Aorta (tissue), 5 donors: Measurements from ENCODE around the gene FAIM2. TPM values are rescaled to one million over a fixed set of nuclear protein-coding genes. Genes with fewer than 3 reads are reported as not detected.
A peak's percentile ranks its signal among the peaks of the same experiment; 100 is the strongest.

Source experiments
- ATAC-seq: fragments of 200-7000 bp; cut with Tn5 transposase; one replicate; pipeline ENCODE4 v1.9.1; 2022; ENCODE audit warnings: moderate library complexity; ENCODE audit not compliant: low FRiP score
- DNase-seq, 2 donors: peaks; one replicate each; pipeline ENCODE4 v3.0.0-alpha.2; 2020
- H3K27ac ChIP-seq, 2 donors: one replicate each; pipeline ENCODE4 v1.5.1; 2013; ENCODE audit warnings: low read length in 2 of 2, mild to moderate bottlenecking in 2 of 2, moderate library complexity in 2 of 2, control low read depth in 1 of 2, inconsistent platforms in 1 of 2, low read depth in 1 of 2
- H3K27me3 ChIP-seq, 2 donors: one replicate each; pipeline ENCODE4 v1.6.1; 2013; ENCODE audit warnings: control low read depth in 1 of 2, low read length in 1 of 2, mild to moderate bottlenecking in 1 of 2, moderate library complexity in 1 of 2; ENCODE audit not compliant: insufficient read depth in 2 of 2, control insufficient read depth in 1 of 2
- H3K36me3 ChIP-seq, 2 donors: one replicate each; pipeline ENCODE4 v1.6.1; 2013; ENCODE audit warnings: control low read depth in 1 of 2, low read length in 1 of 2, mild to moderate bottlenecking in 1 of 2; ENCODE audit not compliant: insufficient read depth in 2 of 2, control insufficient read depth in 1 of 2
- H3K4me1 ChIP-seq, 2 donors: one replicate each; pipeline ENCODE4 v1.6.1; 2013; ENCODE audit warnings: low read length in 2 of 2, control low read depth in 1 of 2, mild to moderate bottlenecking in 1 of 2, moderate library complexity in 1 of 2; ENCODE audit not compliant: insufficient read depth in 2 of 2, control insufficient read depth in 1 of 2
- H3K4me3 ChIP-seq, 2 donors: one replicate each; pipeline ENCODE4 v1.5.1; 2013; ENCODE audit warnings: low read length in 2 of 2, control low read depth in 1 of 2, mild to moderate bottlenecking in 1 of 2
- H3K9me3 ChIP-seq: one replicate; pipeline ENCODE4 v1.6.1; 2013; ENCODE audit warnings: mild to moderate bottlenecking, low read length; ENCODE audit not compliant: control insufficient read depth
- WGBS, 2 donors: extraction: QIAGEN DNeasy Blood & Tissue Kit; methylation state at CpG; one replicate each; pipeline ENCODE4 v1.1.7; 2013; 5-methylcytosine and 5-hydroxymethylcytosine counted together
- intact Hi-C, 2 donors: fragments of 100-400 bp; cut with DNase I; formaldehyde crosslinking; loops; one replicate each; pipeline versions ENCODE4 v1.14.2 to v1.15.0; 2022
- polyA plus RNA-seq, 2 donors: library from polyadenylated mRNA; stranded (reverse); fragments of 200-250 nt; gene quantifications; one replicate each; pipeline ENCODE4 v1.2.3, GENCODE V29; 2013
- total RNA-seq, 2 donors: library from RNA; stranded (reverse); fragmentation: NEBNext Ultra II Directional; extraction: Animal tissue kit (Norgen Biotek cat#: 25700); gene quantifications; one replicate each; pipeline ENCODE4 v1.2.1, GENCODE V29; 2021
- donor health status: healthy with polysubstance abuse.
- donor health status: Bipolar disorder and iron deficiency.
- donor health status: DM: no; HTN: no; CAD: no.
- donor health status: DM: no; HTN: no; CAD: no.
- donor health status: DM: yes; HTN: yes; CAD: no.

FAIM2 gene
- total and polyA plus RNA-seq, 4 donors: 0.05 to 16.4 (median 0.58) TPM; not detected in 1

GRCh38 chr12:49912345-49913255, 8.9 kb upstream of the FAIM2 start:
- ATAC-seq (no peak), DNase-seq (peak in 1 of 2 donors; percentile 73)
- H3K27me3 ChIP-seq: no peaks in the 10 kb centered on the region
- H3K27ac ChIP-seq: no peak overlapping the region
- 85% methylated on average over 16 of the region's 16 CpGs for WGBS, 2 donors
- H3K36me3 ChIP-seq: no peaks in the 10 kb centered on the region
- H3K9me3 ChIP-seq: no peaks in the 10 kb centered on the region
- no peaks in the 10 kb centered on the region for H3K4me1 ChIP-seq
- intact Hi-C loops: no loop called here
- H3K4me3 ChIP-seq: no peak overlapping the region

- Histone ChIP-seq H3K9me3 (no peaks in the 10 kb centered on the region), H3K27me3 (no peaks in the 10 kb centered on the region), H3K4me3 (no peak overlapping the region), H3K27ac (no peak overlapping the region), H3K4me1 (no peaks in the 10 kb centered on the region), H3K36me3 (no peaks in the 10 kb centered on the region)
- DNase-seq (no peak), ATAC-seq (no peak)
- 93 to 95% methylated on average over 2 of the region's 2 CpGs for WGBS, 2 donors
- intact Hi-C loops: no loop called here
Observed at GRCh38 chr12:49911213-49911605, 7.5 kb upstream of the FAIM2 start.

- peak in 1 of 2 donors; percentile 65 for DNase-seq
Observed at GRCh38 chr12:49910331-49911212, 6.9 kb upstream of the FAIM2 start.

GRCh38 chr12:49909826-49910225, 6.1 kb upstream of the FAIM2 start:
- intact Hi-C loops: no loop called here
- no peaks in the 10 kb centered on the region for H3K36me3 ChIP-seq
- H3K4me1 ChIP-seq: no peaks in the 10 kb centered on the region
- H3K27me3 ChIP-seq: no peaks in the 10 kb centered on the region
- ATAC-seq: no peak
- no peak overlapping the region for H3K27ac ChIP-seq
- no peaks in the 10 kb centered on the region for H3K9me3 ChIP-seq
- H3K4me3 ChIP-seq: no peak overlapping the region
- 41 to 66% methylated on average over 16 of the region's 16 CpGs for WGBS, 2 donors
- DNase-seq: peak; percentile 52 to 62

More at GRCh38 chr12:49910331-49911212, 6.9 kb upstream of the FAIM2 start:
- Histone ChIP-seq H3K27me3 (no peaks in the 10 kb centered on the region), H3K9me3 (no peaks in the 10 kb centered on the region), H3K4me1 (no peaks in the 10 kb centered on the region), H3K27ac (no peak overlapping the region), H3K36me3 (no peaks in the 10 kb centered on the region), H3K4me3 (no peak overlapping the region)
- intact Hi-C loops: no loop called here
- ATAC-seq: peak; percentile 13
- WGBS, 2 donors: 89 to 96% methylated on average over 15 of the region's 15 CpGs

- Histone ChIP-seq H3K27me3 (no peaks in the 10 kb centered on the region), H3K9me3 (no peaks in the 10 kb centered on the region), H3K4me3 (no peak overlapping the region), H3K27ac (no peak overlapping the region), H3K4me1 (no peaks in the 10 kb centered on the region), H3K36me3 (no peaks in the 10 kb centered on the region)
- intact Hi-C loops: no loop called here
- ATAC-seq: no peak
- WGBS, 2 donors: 93 to 96% methylated on average over 4 of the region's 4 CpGs
- DNase-seq: peak; percentile 29 to 60
Observed at GRCh38 chr12:49909356-49909755, 5.7 kb upstream of the FAIM2 start.

GRCh38 chr12:49907352-49907751, 3.7 kb upstream of the FAIM2 start:
- intact Hi-C loops: no loop called here
- peak in 1 of 2 donors; percentile 1 for DNase-seq
- Histone ChIP-seq H3K27ac (no peak overlapping the region), H3K4me1 (no peaks in the 10 kb centered on the region), H3K4me3 (no peak overlapping the region), H3K9me3 (no peaks in the 10 kb centered on the region), H3K27me3 (no peaks in the 10 kb centered on the region), H3K36me3 (no peaks in the 10 kb centered on the region)
- ATAC-seq: no peak
- 76 to 94% methylated on average over 1 of the region's 1 CpG for WGBS, 2 donors

GRCh38 chr12:49905718-49906314, 2.1 kb upstream of the FAIM2 start:
- ATAC-seq: no peak
- Histone ChIP-seq H3K4me3 (no peak overlapping the region), H3K4me1 (no peaks in the 10 kb centered on the region), H3K27me3 (no peaks in the 10 kb centered on the region), H3K36me3 (no peaks in the 10 kb centered on the region), H3K9me3 (no peaks in the 10 kb centered on the region), H3K27ac (no peak overlapping the region)
- WGBS, 2 donors: 95 to 97% methylated on average over 7 of the region's 7 CpGs
- no peak for DNase-seq
- intact Hi-C loops: no loop called here

- no peak overlapping the region for H3K27ac ChIP-seq
- intact Hi-C loops: no loop called here
- 90% methylated on average over 11 of the region's 11 CpGs for WGBS, 2 donors
- DNase-seq (no peak), ATAC-seq (no peak)
- no peaks in the 10 kb centered on the region for H3K36me3 ChIP-seq
- no peaks in the 10 kb centered on the region for H3K27me3 ChIP-seq
- no peaks in the 10 kb centered on the region for H3K4me1 ChIP-seq
- no peaks in the 10 kb centered on the region for H3K9me3 ChIP-seq
- no peak overlapping the region for H3K4me3 ChIP-seq
Observed at GRCh38 chr12:49904601-49905000, 901 bp upstream of the FAIM2 start.
